AG09319 (cell line): Measurements from ENCODE around the gene DNAAF8.

Experiments
- DNase-seq: peaks from one replicate; pipeline ENCODE4 v3.0.0-alpha.2; 2010; ENCODE audit warnings: low read depth; ENCODE audit errors: extremely low read depth
- TF ChIP-seq, protein P1 (sequence below): IDR thresholded peaks from 2 replicates; pipeline ENCODE4 v1.5.1; 2011; ENCODE audit warnings: low read depth, mild to moderate bottlenecking, inconsistent platforms, low read length, moderate library complexity

DNAAF8 gene

DNA sequence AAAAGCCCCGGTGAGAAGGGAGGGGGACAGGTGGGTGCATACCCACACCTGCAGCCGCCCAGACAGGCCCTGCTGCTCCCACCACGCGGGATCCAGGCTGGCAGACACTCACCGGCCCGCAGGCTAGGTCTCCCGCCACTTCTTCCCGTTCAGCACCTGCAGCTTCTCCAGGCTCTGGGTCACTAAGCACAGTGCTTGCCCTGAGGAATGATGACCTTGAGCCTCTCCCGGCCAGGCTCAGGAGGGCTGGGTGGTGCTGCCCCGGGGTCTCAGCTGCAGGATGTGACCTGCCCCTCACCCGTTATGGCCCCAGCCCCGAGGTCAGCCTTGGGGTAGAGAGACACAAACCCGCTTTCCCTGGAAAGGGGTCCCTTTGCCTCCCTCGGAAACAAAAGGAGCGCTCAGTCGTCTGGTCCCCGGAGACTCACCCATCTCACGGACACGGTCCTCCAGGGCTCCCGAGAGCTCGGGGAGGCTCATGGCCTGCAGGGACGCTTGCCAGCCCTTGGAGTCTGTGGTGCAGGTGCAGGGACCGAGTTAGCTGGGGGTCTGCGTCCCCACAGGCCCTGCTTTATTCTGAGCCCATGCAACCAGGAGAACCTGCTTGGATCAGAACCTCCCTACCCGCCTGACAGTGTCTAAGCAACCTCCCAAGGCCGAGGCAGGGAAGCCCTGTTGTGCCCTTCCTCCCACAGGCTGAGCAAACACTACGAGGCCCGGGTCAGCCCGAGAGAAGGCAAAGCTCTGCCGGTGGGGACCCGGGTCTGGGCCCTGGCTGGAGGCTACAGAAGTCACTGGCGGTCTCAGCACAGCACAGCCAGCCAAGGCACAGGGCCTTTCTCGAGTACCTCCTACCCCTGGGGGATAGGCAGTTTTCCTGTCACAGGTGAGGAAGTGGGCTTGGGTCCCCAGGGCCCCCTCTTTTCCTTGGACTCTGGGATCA, 37.2 kb upstream of the DNAAF8 start:
- no peak for DNase-seq

DNA sequence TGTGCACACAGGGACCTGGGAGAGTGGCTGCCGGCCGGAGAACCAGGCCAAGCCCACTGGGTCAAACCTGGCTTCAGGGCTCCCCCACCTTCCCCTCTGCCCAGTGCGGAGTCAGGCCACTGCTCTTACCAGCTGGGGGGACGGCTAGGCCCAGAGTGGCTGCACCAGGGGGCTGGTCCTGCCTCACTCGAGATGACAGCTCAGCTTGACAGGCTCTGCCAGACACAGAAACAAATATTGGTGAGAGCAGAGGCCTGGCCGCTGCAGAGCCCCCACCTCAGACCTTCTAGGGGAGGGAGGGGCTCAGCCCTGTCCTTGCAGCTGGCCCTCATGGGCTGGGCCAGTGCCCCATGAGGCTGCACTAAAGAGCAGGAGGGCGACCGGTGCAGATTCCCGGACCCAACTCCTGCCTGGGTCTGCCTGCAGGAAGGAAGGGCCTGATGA, 36.5 kb upstream of the DNAAF8 start:
- no peak for DNase-seq
- TF ChIP-seq, protein P1, sequence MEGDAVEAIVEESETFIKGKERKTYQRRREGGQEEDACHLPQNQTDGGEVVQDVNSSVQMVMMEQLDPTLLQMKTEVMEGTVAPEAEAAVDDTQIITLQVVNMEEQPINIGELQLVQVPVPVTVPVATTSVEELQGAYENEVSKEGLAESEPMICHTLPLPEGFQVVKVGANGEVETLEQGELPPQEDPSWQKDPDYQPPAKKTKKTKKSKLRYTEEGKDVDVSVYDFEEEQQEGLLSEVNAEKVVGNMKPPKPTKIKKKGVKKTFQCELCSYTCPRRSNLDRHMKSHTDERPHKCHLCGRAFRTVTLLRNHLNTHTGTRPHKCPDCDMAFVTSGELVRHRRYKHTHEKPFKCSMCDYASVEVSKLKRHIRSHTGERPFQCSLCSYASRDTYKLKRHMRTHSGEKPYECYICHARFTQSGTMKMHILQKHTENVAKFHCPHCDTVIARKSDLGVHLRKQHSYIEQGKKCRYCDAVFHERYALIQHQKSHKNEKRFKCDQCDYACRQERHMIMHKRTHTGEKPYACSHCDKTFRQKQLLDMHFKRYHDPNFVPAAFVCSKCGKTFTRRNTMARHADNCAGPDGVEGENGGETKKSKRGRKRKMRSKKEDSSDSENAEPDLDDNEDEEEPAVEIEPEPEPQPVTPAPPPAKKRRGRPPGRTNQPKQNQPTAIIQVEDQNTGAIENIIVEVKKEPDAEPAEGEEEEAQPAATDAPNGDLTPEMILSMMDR: no peak

More for the DNA sequence above, 37.2 kb upstream of the DNAAF8 start:
- TF ChIP-seq, protein P1: no peak

DNA sequence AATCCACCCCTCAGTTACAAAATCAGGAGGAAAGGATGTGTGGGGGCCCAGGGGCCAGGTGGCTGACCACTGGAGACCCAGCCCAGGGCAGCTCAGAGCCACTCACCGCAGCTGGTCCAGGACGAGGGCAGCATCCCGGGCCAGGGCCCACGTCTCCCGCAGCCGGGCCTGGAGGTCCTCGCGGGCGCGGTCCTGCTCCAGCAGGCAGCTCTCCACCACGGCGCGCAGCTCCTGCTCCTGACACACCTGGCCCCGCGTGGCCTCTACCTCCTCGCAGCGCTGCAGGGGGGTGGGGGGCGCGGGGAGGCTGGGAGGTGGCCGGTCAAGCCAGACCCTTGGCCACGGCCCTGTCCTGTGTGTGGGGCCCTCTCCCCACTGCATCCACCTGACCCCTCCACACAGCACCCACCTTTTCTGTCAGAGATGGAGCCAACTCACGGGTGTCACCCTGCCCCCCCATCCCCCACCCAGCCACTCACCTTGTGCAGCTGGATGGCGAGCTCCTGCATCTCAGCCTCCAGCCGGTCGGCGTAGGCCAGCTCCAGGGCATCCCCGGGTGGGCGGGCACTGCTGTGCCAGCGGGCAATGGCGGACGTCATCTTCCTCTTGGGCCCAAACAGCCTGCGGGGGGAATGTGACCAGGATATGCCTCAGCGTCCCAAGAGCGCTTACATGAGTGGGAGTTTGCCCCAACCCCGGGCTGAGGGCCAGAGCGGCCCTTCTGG, 35.9 kb upstream of the DNAAF8 start:
- DNase-seq: no peak
- TF ChIP-seq, protein P1: no peak

DNA sequence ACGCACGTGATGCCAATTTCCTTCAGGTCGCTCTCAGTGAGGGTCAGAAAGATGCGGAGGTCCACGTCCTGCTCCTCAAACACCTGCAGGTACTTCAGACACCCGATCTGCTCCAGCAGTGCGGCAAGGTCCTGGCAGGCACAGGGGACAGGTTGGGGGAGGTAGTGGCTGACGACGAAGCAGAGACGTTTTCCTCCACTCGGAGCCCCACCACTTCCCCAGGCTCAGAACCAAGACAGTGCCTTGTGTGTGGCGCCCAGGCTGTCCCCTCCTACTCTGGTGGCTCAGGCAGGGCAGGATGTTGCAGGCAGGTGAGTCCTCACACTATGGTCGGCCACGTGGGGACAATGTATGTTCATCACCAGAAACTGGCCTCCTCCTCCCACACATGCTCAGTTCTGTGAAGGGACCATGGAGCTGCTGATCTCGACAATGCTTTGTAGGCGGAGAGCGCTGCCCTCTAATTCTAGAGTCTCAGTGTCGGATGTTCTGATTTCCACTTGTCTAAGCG, 35.2 kb upstream of the DNAAF8 start:
- TF ChIP-seq, protein P1: no peak
- no peak for DNase-seq

DNA sequence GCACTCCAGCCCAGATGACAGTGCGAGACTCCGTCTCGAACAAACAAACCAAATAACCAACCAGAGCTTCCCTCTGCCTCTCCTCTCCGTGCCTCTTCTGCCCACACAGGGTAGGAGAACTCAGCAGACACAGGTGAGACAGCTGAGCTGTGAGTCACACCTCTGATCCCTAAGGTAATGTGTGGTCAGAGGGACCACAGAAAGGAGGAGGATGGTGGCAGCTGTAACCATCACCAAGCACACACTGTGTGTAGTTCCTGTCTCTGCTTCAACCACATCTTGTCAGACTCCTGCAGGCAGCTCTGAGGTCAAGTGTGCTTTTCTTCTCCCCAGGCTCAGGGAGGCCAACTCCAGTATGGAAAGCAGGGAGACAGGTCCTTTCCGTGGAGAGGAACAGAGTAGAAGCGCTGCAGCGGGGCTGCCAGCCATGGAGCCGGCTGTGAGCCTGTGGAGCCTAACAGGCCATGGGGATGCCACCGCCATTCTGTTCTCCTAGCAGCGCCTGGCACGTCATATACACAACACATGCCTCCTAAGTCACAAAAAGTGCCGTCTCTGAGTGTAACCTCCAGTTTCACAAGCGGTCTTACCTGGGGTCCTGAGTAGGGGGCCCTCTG, 33.8 kb upstream of the DNAAF8 start:
- DNase-seq: no peak
- TF ChIP-seq, protein P1: no peak

DNA sequence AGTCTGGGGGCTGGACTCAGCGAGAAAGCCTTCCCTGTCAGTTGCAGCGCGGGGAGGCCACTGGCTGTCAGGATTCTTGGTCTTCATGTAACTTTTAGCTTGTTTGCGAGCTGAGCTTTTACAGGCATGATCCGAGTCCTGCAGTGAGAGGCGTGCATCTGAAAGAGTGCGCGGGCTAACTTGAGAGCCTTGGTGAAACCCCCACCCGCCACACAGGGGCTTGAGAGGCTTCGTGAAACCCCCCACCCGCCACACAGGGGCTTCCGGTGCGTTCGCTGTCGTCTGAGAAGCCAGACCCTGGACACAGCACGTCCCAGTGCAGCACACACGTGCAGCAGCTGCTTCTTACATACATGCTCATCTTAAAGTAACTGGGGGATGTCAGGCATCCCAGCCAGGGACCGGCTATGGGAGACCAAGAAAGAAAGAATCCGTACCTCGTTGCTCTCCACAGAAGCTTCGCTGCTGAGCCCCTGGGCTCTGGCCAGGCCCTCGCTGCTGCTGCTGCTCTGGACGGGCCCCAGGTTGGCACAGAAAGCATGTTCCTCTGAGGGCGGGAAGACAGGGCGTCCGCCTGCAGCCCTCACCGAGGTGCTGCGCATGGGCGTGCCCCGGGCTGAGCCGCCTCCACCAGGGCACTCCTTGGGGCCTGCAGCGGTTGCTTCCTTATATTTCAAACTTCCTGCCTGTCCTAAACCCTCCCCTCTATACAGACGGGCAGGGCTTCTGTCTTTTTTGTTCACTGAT, 33.2 kb upstream of the DNAAF8 start:
- TF ChIP-seq, protein P1: no peak
- DNase-seq: no peak
